ENCODE data around the gene TRDN.

GRCh38 chr6:123316733-123317323 lies 319.9 kb downstream of the TRDN start:
- no peak for TF ChIP-seq POLR2A (IDR thresholded peaks at IDR 0.05; ENCODE audit: low read length)
- TF ChIP-seq GATA1 (IDR thresholded peaks at IDR 0.05; ENCODE audit: low read depth, low read length): no peak

All from erythroblast (primary cell).